ENCODE data around the gene ASH1L.

GRCh38 chr1:155471891-155472290 lies 90.7 kb downstream of the ASH1L start:
- TF ChIP-seq CREM (IDR thresholded peaks at IDR 0.05; ENCODE audit: low read depth), result no peak
- TF ChIP-seq VEZF1 (CRISPR knock-in tag; IDR thresholded peaks at IDR 0.05), result no peak
- TF ChIP-seq ZNF707 (CRISPR knock-in tag; conservative IDR thresholded peaks at IDR 0.05), result no peak
